ENCODE measurements around the gene HSPB1.

GRCh38 chr7:76310102-76310957 lies 7.9 kb downstream of the HSPB1 start:
- no peak for TF ChIP-seq POLR2AphosphoS5 (IDR thresholded peaks at IDR 0.05; ENCODE audit: low read depth, low read length)
- TF ChIP-seq, protein P1, sequence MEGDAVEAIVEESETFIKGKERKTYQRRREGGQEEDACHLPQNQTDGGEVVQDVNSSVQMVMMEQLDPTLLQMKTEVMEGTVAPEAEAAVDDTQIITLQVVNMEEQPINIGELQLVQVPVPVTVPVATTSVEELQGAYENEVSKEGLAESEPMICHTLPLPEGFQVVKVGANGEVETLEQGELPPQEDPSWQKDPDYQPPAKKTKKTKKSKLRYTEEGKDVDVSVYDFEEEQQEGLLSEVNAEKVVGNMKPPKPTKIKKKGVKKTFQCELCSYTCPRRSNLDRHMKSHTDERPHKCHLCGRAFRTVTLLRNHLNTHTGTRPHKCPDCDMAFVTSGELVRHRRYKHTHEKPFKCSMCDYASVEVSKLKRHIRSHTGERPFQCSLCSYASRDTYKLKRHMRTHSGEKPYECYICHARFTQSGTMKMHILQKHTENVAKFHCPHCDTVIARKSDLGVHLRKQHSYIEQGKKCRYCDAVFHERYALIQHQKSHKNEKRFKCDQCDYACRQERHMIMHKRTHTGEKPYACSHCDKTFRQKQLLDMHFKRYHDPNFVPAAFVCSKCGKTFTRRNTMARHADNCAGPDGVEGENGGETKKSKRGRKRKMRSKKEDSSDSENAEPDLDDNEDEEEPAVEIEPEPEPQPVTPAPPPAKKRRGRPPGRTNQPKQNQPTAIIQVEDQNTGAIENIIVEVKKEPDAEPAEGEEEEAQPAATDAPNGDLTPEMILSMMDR (IDR thresholded peaks at IDR 0.05), result no peak
- no peak for TF ChIP-seq SIN3A (IDR thresholded peaks at IDR 0.05; ENCODE audit: borderline replicate concordance, insufficient read depth, low read depth, low read length)
- TF ChIP-seq TCF7L2 (IDR thresholded peaks at IDR 0.05; ENCODE audit: low read depth, low read length), result no peak

Measured in Panc1 (cell line).